Mammary epithelial cell (primary cell): Measurements from ENCODE around the gene SLC10A6.

Experiments
- EZH2 ChIP-seq: IDR thresholded peaks from 2 replicates; pipeline ENCODE4 v1.6.1; 2012; ENCODE audit warnings: low read length, inconsistent platforms, borderline replicate concordance
- TF ChIP-seq, protein P1 (sequence below), 2 donors: IDR thresholded peaks in 1 of 2; conservative IDR thresholded peaks in 1 of 2; 2 replicates each; pipeline ENCODE4 v1.5.1; 2011 to 2012; ENCODE audit warnings: inconsistent platforms in 2 of 2, low read length in 2 of 2, mild to moderate bottlenecking in 2 of 2, control low read depth in 1 of 2, low read depth in 1 of 2; ENCODE audit not compliant: insufficient read depth in 1 of 2; ENCODE audit errors: extremely low read depth in 1 of 2

DNA sequence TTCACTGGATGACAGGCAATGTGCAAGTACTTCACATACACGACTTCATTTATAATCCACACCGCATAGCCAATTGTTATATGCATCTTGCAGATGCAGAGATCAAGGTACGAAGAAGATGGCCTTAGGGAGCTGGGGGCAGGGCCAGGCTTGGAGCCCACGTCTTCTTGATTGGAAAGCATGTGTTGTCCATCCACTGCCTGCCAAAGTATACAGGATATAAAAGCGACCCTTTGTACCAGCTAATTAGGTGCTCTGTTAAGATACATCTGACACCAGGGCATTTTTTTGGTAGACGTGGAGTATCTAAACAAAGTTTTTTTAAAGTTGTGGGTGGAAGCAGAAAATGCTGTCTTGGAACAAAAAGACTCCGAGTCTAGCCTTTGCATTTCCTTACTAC lies 41.6 kb upstream of the SLC10A6 start:
- TF ChIP-seq, protein P1, sequence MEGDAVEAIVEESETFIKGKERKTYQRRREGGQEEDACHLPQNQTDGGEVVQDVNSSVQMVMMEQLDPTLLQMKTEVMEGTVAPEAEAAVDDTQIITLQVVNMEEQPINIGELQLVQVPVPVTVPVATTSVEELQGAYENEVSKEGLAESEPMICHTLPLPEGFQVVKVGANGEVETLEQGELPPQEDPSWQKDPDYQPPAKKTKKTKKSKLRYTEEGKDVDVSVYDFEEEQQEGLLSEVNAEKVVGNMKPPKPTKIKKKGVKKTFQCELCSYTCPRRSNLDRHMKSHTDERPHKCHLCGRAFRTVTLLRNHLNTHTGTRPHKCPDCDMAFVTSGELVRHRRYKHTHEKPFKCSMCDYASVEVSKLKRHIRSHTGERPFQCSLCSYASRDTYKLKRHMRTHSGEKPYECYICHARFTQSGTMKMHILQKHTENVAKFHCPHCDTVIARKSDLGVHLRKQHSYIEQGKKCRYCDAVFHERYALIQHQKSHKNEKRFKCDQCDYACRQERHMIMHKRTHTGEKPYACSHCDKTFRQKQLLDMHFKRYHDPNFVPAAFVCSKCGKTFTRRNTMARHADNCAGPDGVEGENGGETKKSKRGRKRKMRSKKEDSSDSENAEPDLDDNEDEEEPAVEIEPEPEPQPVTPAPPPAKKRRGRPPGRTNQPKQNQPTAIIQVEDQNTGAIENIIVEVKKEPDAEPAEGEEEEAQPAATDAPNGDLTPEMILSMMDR (conservative IDR thresholded peaks at IDR 0.05 in 1 of 2, IDR thresholded peaks at IDR 0.05 in 1 of 2; ENCODE audit: extremely low read depth in 1 of 2, insufficient read depth in 1 of 2, low read depth in 1 of 2, low read length in 2 of 2), result no peak
- no peak for TF ChIP-seq EZH2
